Activated naive CD8-positive, alpha-beta T cell treated with anti-CD3 and anti-CD28 coated beads for 36 hours (primary cell): ENCODE data around the gene FLOT2. TPM values are rescaled to one million over a fixed set of nuclear protein-coding genes. Genes with fewer than 3 reads are reported as not detected.
A peak's percentile ranks its signal among the peaks of the same experiment; 100 is the strongest.
"Not testable (repeated sequence)": the region's sequence is repeated elsewhere in the genome, so short reads cannot be mapped to it uniquely, and the experiment has no call there.

Source experiments
- DNase-seq: peaks from one replicate; pipeline ENCODE4 v3.0.0; 2021
- H3K27ac Mint-ChIP-seq: one replicate; pipeline ENCODE4 v1.8.0; 2022; ENCODE audit warnings: mild to moderate bottlenecking, moderate library complexity, mixed read lengths
- H3K27me3 Mint-ChIP-seq: one replicate; pipeline ENCODE4 v1.8.0; 2022; ENCODE audit warnings: mild to moderate bottlenecking, mixed read lengths
- H3K36me3 Mint-ChIP-seq: one replicate; pipeline ENCODE4 v1.8.0; 2021; ENCODE audit warnings: mild to moderate bottlenecking, mixed read lengths
- H3K4me1 Mint-ChIP-seq: one replicate; pipeline ENCODE4 v1.8.0; 2021; ENCODE audit warnings: mixed read lengths
- H3K4me3 Mint-ChIP-seq: one replicate; pipeline ENCODE4 v1.8.0; 2022; ENCODE audit warnings: mild to moderate bottlenecking, moderate library complexity, mixed read lengths
- H3K9me3 Mint-ChIP-seq: one replicate; pipeline ENCODE4 v1.8.0; 2022; ENCODE audit warnings: mixed read lengths
- total RNA-seq, 2 experiments: library from RNA; stranded (reverse); gene quantifications; one replicate each; pipeline ENCODE4 v1.2.3, GENCODE V29; 2021

The FLOT2 gene
- total RNA-seq, 2 experiments from 2014 or later = 56.2 to 65.2 TPM

- DNase-seq = no peak
- no peak overlapping the region for H3K27ac Mint-ChIP-seq
- peaks cover 9% of the 10 kb centered on the region for H3K4me1 Mint-ChIP-seq
- no peaks in the 10 kb centered on the region for H3K9me3 Mint-ChIP-seq
- H3K27me3 Mint-ChIP-seq = no peaks in the 10 kb centered on the region
- H3K4me3 Mint-ChIP-seq = no peak overlapping the region
- peaks cover 6% of the 10 kb centered on the region for H3K36me3 Mint-ChIP-seq
Measured at GRCh38 chr17:28906706-28907438, 9.3 kb upstream of the FLOT2 start.

GRCh38 chr17:28906276-28906675, 8.7 kb upstream of the FLOT2 start:
- Mint-ChIP-seq H3K9me3 (no peaks in the 10 kb centered on the region), H3K4me1 (peaks cover 14% of the 10 kb centered on the region), H3K4me3 (no peak overlapping the region), H3K27ac (no peak overlapping the region), H3K27me3 (no peaks in the 10 kb centered on the region), H3K36me3 (peaks cover 10% of the 10 kb centered on the region)
- DNase-seq = no peak

- Mint-ChIP-seq H3K4me3 (no peak overlapping the region), H3K27me3 (no peaks in the 10 kb centered on the region), H3K36me3 (peaks cover 20% of the 10 kb centered on the region), H3K9me3 (no peaks in the 10 kb centered on the region), H3K27ac (no peak overlapping the region), H3K4me1 (peaks cover 20% of the 10 kb centered on the region)
- no peak for DNase-seq
Measured at GRCh38 chr17:28904800-28905199, 7.3 kb upstream of the FLOT2 start.

- Mint-ChIP-seq H3K4me3 (peak overlapping the region; percentile 66), H3K36me3 (peaks cover 31% of the 10 kb centered on the region), H3K4me1 (peaks cover 27% of the 10 kb centered on the region)
- H3K27ac Mint-ChIP-seq, H3K9me3 Mint-ChIP-seq, H3K27me3 Mint-ChIP-seq, DNase-seq: not testable (repeated sequence)
Measured at GRCh38 chr17:28903546-28903841, 6.0 kb upstream of the FLOT2 start.

- Mint-ChIP-seq H3K9me3 (no peaks in the 10 kb centered on the region), H3K36me3 (peaks cover 36% of the 10 kb centered on the region), H3K27me3 (no peaks in the 10 kb centered on the region), H3K27ac (peak within 1 kb of the TSS; percentile 90), H3K4me3 (peak within 1 kb of the TSS; percentile 96), H3K4me1 (peaks cover 29% of the 10 kb centered on the region)
- DNase-seq = peak; percentile 99
Measured at GRCh38 chr17:28902819-28903545, 5.4 kb upstream of the FLOT2 start, which contains the start of gene DHRS13. DHRS13 (minus strand) TSS chr17:28903079; CDS start chr17:28902944, 135 bp downstream.

- Mint-ChIP-seq H3K4me3 (peak overlapping the region; percentile 96), H3K27ac (peak overlapping the region; percentile 90), H3K36me3 (peaks cover 39% of the 10 kb centered on the region), H3K4me1 (peaks cover 34% of the 10 kb centered on the region), H3K27me3 (no peaks in the 10 kb centered on the region), H3K9me3 (no peaks in the 10 kb centered on the region)
- peak; percentile 70 for DNase-seq
Measured at GRCh38 chr17:28901866-28902818, 4.6 kb upstream of the FLOT2 start.

- no peak for DNase-seq
- H3K9me3 Mint-ChIP-seq = no peaks in the 10 kb centered on the region
- peaks cover 40% of the 10 kb centered on the region for H3K4me1 Mint-ChIP-seq
- no peak overlapping the region for H3K27ac Mint-ChIP-seq
- H3K36me3 Mint-ChIP-seq = peaks cover 39% of the 10 kb centered on the region
- H3K27me3 Mint-ChIP-seq = no peaks in the 10 kb centered on the region
- peak overlapping the region; percentile 96 for H3K4me3 Mint-ChIP-seq
Measured at GRCh38 chr17:28900986-28901726, 3.6 kb upstream of the FLOT2 start.

GRCh38 chr17:28899212-28899815, 1.8 kb upstream of the FLOT2 start:
- no peak overlapping the region for H3K4me3 Mint-ChIP-seq
- H3K27me3 Mint-ChIP-seq = no peaks in the 10 kb centered on the region
- H3K9me3 Mint-ChIP-seq = no peaks in the 10 kb centered on the region
- no peak for DNase-seq
- H3K27ac Mint-ChIP-seq = no peak overlapping the region
- peaks cover 39% of the 10 kb centered on the region for H3K36me3 Mint-ChIP-seq
- peaks cover 52% of the 10 kb centered on the region for H3K4me1 Mint-ChIP-seq

GRCh38 chr17:28898527-28898955, 1.0 kb upstream of the FLOT2 start:
- peak overlapping the region; percentile 1 for H3K4me3 Mint-ChIP-seq
- peaks cover 59% of the 10 kb centered on the region for H3K4me1 Mint-ChIP-seq
- H3K27me3 Mint-ChIP-seq = no peaks in the 10 kb centered on the region

GRCh38 chr17:28897769-28898526, 415 bp upstream of the FLOT2 start:
- H3K4me3 Mint-ChIP-seq = peak overlapping the region; percentile 94
- peaks cover 43% of the 10 kb centered on the region for H3K36me3 Mint-ChIP-seq
- H3K27me3 Mint-ChIP-seq = no peaks in the 10 kb centered on the region
- H3K9me3 Mint-ChIP-seq = no peaks in the 10 kb centered on the region
- peak overlapping the region; percentile 95 for H3K27ac Mint-ChIP-seq
- DNase-seq = no peak
- H3K4me1 Mint-ChIP-seq = peaks cover 60% of the 10 kb centered on the region

More at GRCh38 chr17:28898527-28898955, 1.0 kb upstream of the FLOT2 start:
- no peaks in the 10 kb centered on the region for H3K9me3 Mint-ChIP-seq
- no peak overlapping the region for H3K27ac Mint-ChIP-seq
- peaks cover 39% of the 10 kb centered on the region for H3K36me3 Mint-ChIP-seq
- DNase-seq = no peak

GRCh38 chr17:28896491-28896883, 1.0 kb downstream of the FLOT2 start:
- H3K9me3 Mint-ChIP-seq = no peaks in the 10 kb centered on the region
- no peak for DNase-seq
- peak overlapping the region; percentile 94 for H3K4me3 Mint-ChIP-seq
- H3K27ac Mint-ChIP-seq = peak overlapping the region; percentile 95
- peaks cover 47% of the 10 kb centered on the region for H3K36me3 Mint-ChIP-seq
- peaks cover 64% of the 10 kb centered on the region for H3K4me1 Mint-ChIP-seq
- no peaks in the 10 kb centered on the region for H3K27me3 Mint-ChIP-seq

GRCh38 chr17:28895794-28896447, 1.6 kb downstream of the FLOT2 start:
- Mint-ChIP-seq H3K4me3 (peak overlapping the region; percentile 94), H3K27ac (peak overlapping the region; percentile 95), H3K4me1 (peaks cover 68% of the 10 kb centered on the region), H3K36me3 (peaks cover 50% of the 10 kb centered on the region), H3K27me3 (no peaks in the 10 kb centered on the region), H3K9me3 (no peaks in the 10 kb centered on the region)
- DNase-seq = no peak
